ENCODE data around the gene VPS16. TPM values are rescaled to one million over a fixed set of nuclear protein-coding genes. Genes with fewer than 3 reads are reported as not detected.

Gene VPS16
- total RNA-seq, 6 experiments from 2014 or later: 17.2 to 22.2 (median 19.1) TPM

- intact Hi-C loops (cut with DNase I): no loop called here
- TF ChIP-seq CTCF (IDR thresholded peaks at IDR 0.05): peak; percentile 3 to 36 (median 28)
- no peak for TF ChIP-seq POLR2A (IDR thresholded peaks at IDR 0.05)
- DNase-seq: peak; percentile 67 to 70 (median 69)
- WGBS (ENCODE audit: insufficient coverage, low coverage, low lambda C conversion rate, missing lambda C conversion rate): 0% methylated on average over 13 of the region's 49 CpGs
- peak overlapping the region; percentile 93 to 96 (median 96) for H3K4me3 ChIP-seq
- no peaks in the 10 kb centered on the region for H3K9me3 ChIP-seq
- H3K27ac ChIP-seq: peak overlapping the region in 1 of 3 donors; percentile 81
- H3K36me3 ChIP-seq: no peaks in the 10 kb centered on the region
- peak; percentile 53 to 65 (median 61) for ATAC-seq
- peaks cover 0 to 18% (median 0%) of the 10 kb centered on the region in 4 donors for H3K4me1 ChIP-seq
- H3K27me3 ChIP-seq: no peaks in the 10 kb centered on the region
Observed at GRCh38 chr20:2872459-2873009, 32.0 kb downstream of the VPS16 start.

GRCh38 chr20:2873010-2873746 is 32.6 kb downstream of the VPS16 start, which contains the start of gene PTPRA:
TSS of gene PTPRA (plus strand) at chr20:2873481. CDS start at chr20:2964278, 90,797 bp downstream.
- 0% methylated on average over 5 of the region's 83 CpGs for WGBS (ENCODE audit: insufficient coverage, low coverage, low lambda C conversion rate, missing lambda C conversion rate)
- Histone ChIP-seq H3K27me3 (no peaks in the 10 kb centered on the region), H3K4me3 (peak within 1 kb of the TSS; percentile 93 to 96 (median 96)), H3K27ac (peak within 1 kb of the TSS; percentile 53 to 81 (median 59)), H3K9me3 (no peaks in the 10 kb centered on the region), H3K36me3 (no peaks in the 10 kb centered on the region), H3K4me1 (peaks cover 0 to 18% (median 0%) of the 10 kb centered on the region in 4 donors)
- DNase-seq (peak; percentile 94 to 96 (median 96)), ATAC-seq (peak; percentile 94 to 98 (median 96))
- intact Hi-C loops (cut with DNase I): no loop called here
- no peak for TF ChIP-seq CTCF (IDR thresholded peaks at IDR 0.05)
- peak; percentile 90 for TF ChIP-seq POLR2A (IDR thresholded peaks at IDR 0.05)

GRCh38 chr20:2873747-2874041 is 33.1 kb downstream of the VPS16 start:
- Histone ChIP-seq H3K9me3 (no peaks in the 10 kb centered on the region), H3K4me1 (peaks cover 0 to 18% (median 0%) of the 10 kb centered on the region in 4 donors), H3K36me3 (no peaks in the 10 kb centered on the region), H3K4me3 (peak overlapping the region; percentile 93 to 96 (median 96)), H3K27me3 (no peaks in the 10 kb centered on the region), H3K27ac (peak overlapping the region; percentile 53 to 81 (median 59))
- TF ChIP-seq CTCF (IDR thresholded peaks at IDR 0.05) (no peak), POLR2A (IDR thresholded peaks at IDR 0.05) (no peak)
- intact Hi-C loops (cut with DNase I): no loop called here
- ATAC-seq: peak in 1 of 4 donors; percentile 36
- 0% methylated on average over 8 of the region's 29 CpGs for WGBS (ENCODE audit: insufficient coverage, low coverage, low lambda C conversion rate, missing lambda C conversion rate)
- DNase-seq: peak in 2 of 3 donors; percentile 68 to 73

GRCh38 chr20:2874456-2874855 is 33.9 kb downstream of the VPS16 start:
- intact Hi-C loops (cut with DNase I): no loop called here
- no peak for DNase-seq
- Histone ChIP-seq H3K4me1 (peaks cover 0 to 18% (median 0%) of the 10 kb centered on the region in 4 donors), H3K27me3 (no peaks in the 10 kb centered on the region), H3K36me3 (no peaks in the 10 kb centered on the region), H3K4me3 (peak overlapping the region; percentile 93 to 96 (median 96)), H3K27ac (no peak overlapping the region), H3K9me3 (no peaks in the 10 kb centered on the region)
- WGBS (ENCODE audit: insufficient coverage, low coverage, low lambda C conversion rate, missing lambda C conversion rate): 25% methylated on average over 4 of the region's 7 CpGs
- TF ChIP-seq POLR2A (IDR thresholded peaks at IDR 0.05) (no peak), CTCF (IDR thresholded peaks at IDR 0.05) (no peak)
- no peak for ATAC-seq
